HL-60/S4 treated with phorbol 12-myristate 13-acetate at 8.2 ng/mL for 4 days and 3 days (cell line): Measurements from ENCODE around the gene PTGER4.
"Not testable (repeated sequence)": the region's sequence is repeated elsewhere in the genome, so short reads cannot be mapped to it uniquely, and the experiment has no call there.

Source experiments
- in situ Hi-C: fragments of 300-500 bp; cut with MboI; formaldehyde crosslinking; loops from 2 replicates; pipeline ENCODE4 v1.15.0; 2022; ENCODE audit warnings: low sequenced_read_pairs

PTGER4 gene

GRCh38 chr5:40688127-40688761 lies 8.5 kb downstream of the PTGER4 start:
- in situ Hi-C loops: loop anchor here (10.0 kb wide), 1 partner anchor 733 kb away; no protein-coding TSS in a partner anchor

- in situ Hi-C loops: loop anchor here (10.0 kb wide), 1 partner anchor 734 kb away; no protein-coding TSS in a partner anchor
Measured at GRCh38 chr5:40688996-40689395, 9.3 kb downstream of the PTGER4 start.

- in situ Hi-C loops: loop anchor here (10.0 kb wide), 1 partner anchor 735 kb away; no protein-coding TSS in a partner anchor
Measured at GRCh38 chr5:40689438-40689837, 9.7 kb downstream of the PTGER4 start.

GRCh38 chr5:40690267-40690666 lies 10.6 kb downstream of the PTGER4 start:
- in situ Hi-C loops: no loop called here

GRCh38 chr5:40691894-40692293 lies 12.2 kb downstream of the PTGER4 start:
- in situ Hi-C loops: no loop called here

GRCh38 chr5:40694433-40694832 lies 14.7 kb downstream of the PTGER4 start:
- in situ Hi-C loops: no loop called here

DNA sequence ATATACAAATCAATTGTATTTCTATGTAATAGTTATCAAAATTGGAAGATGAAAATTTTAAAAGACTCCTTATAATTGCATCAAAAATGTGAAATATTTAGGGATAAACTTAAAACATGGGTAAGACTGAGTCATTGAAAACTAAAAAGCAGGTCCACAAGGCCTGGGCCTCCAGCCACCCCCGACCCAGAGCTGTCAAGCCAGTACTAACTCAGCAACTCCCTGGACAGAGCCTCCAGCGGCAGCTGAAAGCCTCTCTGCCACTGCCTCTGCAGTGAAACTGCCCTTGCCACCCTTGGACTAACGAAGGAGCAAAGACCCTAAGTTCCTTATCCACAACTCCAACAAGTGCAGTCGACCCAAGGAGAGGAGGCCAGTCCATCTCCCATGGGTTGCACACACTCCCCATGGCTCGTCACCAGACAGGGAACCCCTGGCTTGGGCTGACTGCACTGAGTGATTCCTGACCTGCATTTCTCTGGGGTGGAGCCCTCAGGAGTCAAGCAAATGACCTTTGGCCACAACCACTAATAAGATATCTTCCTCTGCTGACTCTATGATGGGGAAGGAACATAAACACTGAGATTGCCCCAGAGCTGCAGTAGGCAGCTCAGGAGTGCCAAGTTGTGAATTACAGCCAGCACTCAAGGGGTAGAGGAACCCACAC lies 20.5 kb downstream of the PTGER4 start:
- in situ Hi-C loops: no loop called here

GRCh38 chr5:40702027-40702426 lies 22.3 kb downstream of the PTGER4 start:
- in situ Hi-C loops: not testable (repeated sequence)

GRCh38 chr5:40705484-40705883 lies 25.8 kb downstream of the PTGER4 start:
- in situ Hi-C loops: not testable (repeated sequence)

GRCh38 chr5:40710575-40710974 lies 30.9 kb downstream of the PTGER4 start:
- in situ Hi-C loops: not testable (repeated sequence)

DNA sequence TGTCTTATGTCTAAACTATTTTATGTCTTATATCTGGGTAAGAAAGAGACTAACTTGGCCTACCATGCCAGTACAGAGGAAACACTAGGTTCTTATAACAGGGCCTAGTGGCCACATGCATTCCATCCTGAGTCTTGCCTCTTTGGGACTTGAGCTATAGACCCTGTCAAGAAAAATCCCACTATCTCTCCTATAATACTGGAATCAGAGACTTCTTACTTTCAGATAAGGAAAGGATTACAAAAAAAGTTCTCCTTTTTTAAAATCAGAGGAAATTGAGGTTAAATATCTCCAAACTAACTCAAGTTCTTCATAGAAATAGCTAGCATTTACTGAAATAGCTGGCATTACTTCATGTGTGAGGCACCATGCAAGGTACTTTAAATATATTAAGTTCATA lies 34.3 kb downstream of the PTGER4 start:
- in situ Hi-C loops: no loop called here

DNA sequence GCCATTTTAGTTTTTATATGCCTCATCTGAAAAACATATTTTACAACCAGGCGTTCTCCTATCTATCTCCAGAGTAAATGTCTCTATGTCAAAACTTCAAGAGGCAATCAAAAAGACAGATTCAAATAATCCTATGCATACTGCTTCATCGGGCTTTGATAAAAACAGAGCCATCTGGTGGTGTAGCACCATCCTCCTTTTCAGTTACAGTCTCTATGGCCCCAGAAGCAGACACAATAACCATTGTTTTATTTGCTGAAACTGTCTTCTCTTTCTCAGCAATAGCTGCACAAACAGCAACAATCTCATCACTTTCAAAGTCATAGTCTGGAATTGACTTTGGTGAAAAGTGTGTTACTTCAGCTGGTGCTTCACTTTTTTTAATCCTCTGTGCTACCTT lies 36.3 kb downstream of the PTGER4 start:
- in situ Hi-C loops: no loop called here

DNA sequence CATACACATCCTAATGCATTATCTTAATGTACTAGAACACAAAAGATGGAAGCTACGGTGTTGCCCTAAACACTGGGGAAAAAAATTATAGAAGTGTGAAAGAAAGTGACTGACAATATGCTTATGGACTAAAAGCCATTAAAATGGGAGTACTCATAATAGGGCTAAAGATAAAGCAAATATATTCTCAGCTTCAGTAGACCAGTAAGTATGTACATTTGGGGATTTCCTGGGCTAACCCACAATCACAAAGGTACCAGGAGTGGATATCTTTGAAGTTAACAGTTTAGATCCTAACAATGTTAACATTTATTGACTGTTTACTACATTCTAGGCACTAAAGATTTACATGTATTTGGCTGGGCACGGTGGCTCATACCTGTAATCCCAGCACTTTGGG lies 36.9 kb downstream of the PTGER4 start:
- in situ Hi-C loops: no loop called here

GRCh38 chr5:40717281-40717680 lies 37.6 kb downstream of the PTGER4 start:
- in situ Hi-C loops: no loop called here

- in situ Hi-C loops: no loop called here
Measured at GRCh38 chr5:40720069-40720468, 40.4 kb downstream of the PTGER4 start.

- in situ Hi-C loops: not testable (repeated sequence)
Measured at GRCh38 chr5:40722497-40722911, 42.8 kb downstream of the PTGER4 start.

GRCh38 chr5:40733434-40733833 lies 53.7 kb downstream of the PTGER4 start:
- in situ Hi-C loops: loop anchor here (10.0 to 25.0 kb wide), 2 partner anchors 1019 to 1146 kb away; no protein-coding TSS in a partner anchor

- in situ Hi-C loops: loop anchor here (10.0 to 25.0 kb wide), 2 partner anchors 1019 to 1147 kb away; no protein-coding TSS in a partner anchor
Measured at GRCh38 chr5:40733879-40734563, 54.3 kb downstream of the PTGER4 start.

- in situ Hi-C loops: loop anchor here (10.0 to 25.0 kb wide), 2 partner anchors 1020 to 1148 kb away; no protein-coding TSS in a partner anchor
Measured at GRCh38 chr5:40734986-40735385, 55.3 kb downstream of the PTGER4 start.

- in situ Hi-C loops: loop anchor here (10.0 to 25.0 kb wide), 2 partner anchors 1021 to 1148 kb away; no protein-coding TSS in a partner anchor
Measured at GRCh38 chr5:40735609-40736008, 55.9 kb downstream of the PTGER4 start.

- in situ Hi-C loops: loop anchor here (10.0 to 25.0 kb wide), 2 partner anchors 1021 to 1149 kb away; no protein-coding TSS in a partner anchor
Measured at GRCh38 chr5:40736103-40736875, 56.6 kb downstream of the PTGER4 start.
